Osteoblast (primary cell): ENCODE measurements around the gene SH3RF1. TPM values are rescaled to one million over a fixed set of nuclear protein-coding genes. Genes with fewer than 3 reads are reported as not detected.

Experiments used
- DNase-seq: peaks from one replicate; pipeline ENCODE4 v3.0.0; 2011; ENCODE audit warnings: low spot score, mixed read lengths; ENCODE audit not compliant: insufficient read length; ENCODE audit errors: missing footprints
- H2AFZ ChIP-seq: 2 replicates; pipeline ENCODE4 v1.6.0; 2011; ENCODE audit warnings: mild to moderate bottlenecking, low read length
- H3K27ac ChIP-seq: 2 replicates; pipeline ENCODE4 v1.5.1; 2011; ENCODE audit warnings: mild to moderate bottlenecking, low read depth, low read length, moderate library complexity
- H3K27me3 ChIP-seq: 2 replicates; pipeline ENCODE4 v1.6.0; 2012; ENCODE audit warnings: mild to moderate bottlenecking, control low read depth, inconsistent platforms, low read length, moderate library complexity; ENCODE audit not compliant: insufficient read depth
- H3K36me3 ChIP-seq: 2 replicates; pipeline ENCODE4 v1.5.1; 2011; ENCODE audit warnings: mild to moderate bottlenecking, low read length, control low read depth, moderate library complexity; ENCODE audit not compliant: insufficient read depth
- H3K4me1 ChIP-seq: 2 replicates; pipeline ENCODE4 v1.5.1; 2011; ENCODE audit warnings: mild to moderate bottlenecking, low read length, control low read depth, moderate library complexity; ENCODE audit not compliant: insufficient read depth
- H3K4me2 ChIP-seq: 2 replicates; pipeline ENCODE4 v1.6.0; 2011; ENCODE audit warnings: mild to moderate bottlenecking, low read length; ENCODE audit not compliant: insufficient read depth
- H3K4me3 ChIP-seq: fragments of 200-600 bp; sonication (generic); 3 replicates; pipeline ENCODE4 v1.5.1; 2012; ENCODE audit warnings: mild to moderate bottlenecking, low read length, inconsistent platforms; ENCODE audit not compliant: insufficient read depth
- H3K79me2 ChIP-seq: 2 replicates; pipeline ENCODE4 v1.6.0; 2012; ENCODE audit warnings: mild to moderate bottlenecking, low read length, control low read depth, inconsistent platforms; ENCODE audit not compliant: insufficient read depth
- H3K9me3 ChIP-seq: 2 replicates; pipeline ENCODE4 v1.5.1; 2011; ENCODE audit warnings: low read depth, low read length, control low read depth
- H4K20me1 ChIP-seq: 2 replicates; pipeline ENCODE4 v1.6.0; 2012; ENCODE audit warnings: mild to moderate bottlenecking, low read length, control low read depth; ENCODE audit not compliant: insufficient read depth
- CTCF ChIP-seq: IDR thresholded peaks from 2 replicates; pipeline ENCODE4 v1.5.1; 2011; ENCODE audit warnings: mild to moderate bottlenecking, low read depth, low read length, moderate library complexity; ENCODE audit errors: extremely low read depth
- total RNA-seq: library from RNA; depleted of rRNA; stranded (reverse); fragments of >200 nt; gene quantifications from 2 replicates; pipeline ENCODE4 v1.2.3, GENCODE V29; 2012

SH3RF1 gene
- total RNA-seq, 1 donor, result 37.6 TPM

DNA sequence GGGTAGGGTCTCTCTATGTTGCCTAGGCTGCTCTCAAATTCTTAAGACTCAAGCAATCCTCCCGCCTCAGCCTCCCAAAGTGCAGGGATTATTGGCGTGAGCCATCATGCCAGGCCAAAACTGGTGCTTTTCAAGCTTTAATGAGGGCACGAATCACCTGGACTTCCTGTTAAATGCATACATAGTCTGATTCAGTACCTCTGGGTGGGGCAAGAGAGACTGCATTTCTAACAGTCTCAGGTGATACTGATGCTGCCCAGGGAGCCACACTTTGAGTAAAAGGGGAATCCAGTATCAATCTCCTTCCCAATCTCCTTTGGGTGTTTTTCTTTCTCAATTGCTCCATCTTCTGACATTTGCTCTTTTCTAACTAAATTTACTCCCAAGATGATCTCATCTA lies 96.5 kb downstream of the SH3RF1 start:
- Histone ChIP-seq H4K20me1 (peaks cover 34% of the 10 kb centered on the region), H3K4me2 (no peak overlapping the region), H3K4me1 (peaks cover 27% of the 10 kb centered on the region), H3K36me3 (no peaks in the 10 kb centered on the region), H2AFZ (no peak overlapping the region), H3K9me3 (no peaks in the 10 kb centered on the region), H3K79me2 (peaks cover 98% of the 10 kb centered on the region), H3K4me3 (no peak overlapping the region), H3K27ac (no peak overlapping the region), H3K27me3 (no peaks in the 10 kb centered on the region)
- no peak for DNase-seq
- no peak for TF ChIP-seq CTCF

DNA sequence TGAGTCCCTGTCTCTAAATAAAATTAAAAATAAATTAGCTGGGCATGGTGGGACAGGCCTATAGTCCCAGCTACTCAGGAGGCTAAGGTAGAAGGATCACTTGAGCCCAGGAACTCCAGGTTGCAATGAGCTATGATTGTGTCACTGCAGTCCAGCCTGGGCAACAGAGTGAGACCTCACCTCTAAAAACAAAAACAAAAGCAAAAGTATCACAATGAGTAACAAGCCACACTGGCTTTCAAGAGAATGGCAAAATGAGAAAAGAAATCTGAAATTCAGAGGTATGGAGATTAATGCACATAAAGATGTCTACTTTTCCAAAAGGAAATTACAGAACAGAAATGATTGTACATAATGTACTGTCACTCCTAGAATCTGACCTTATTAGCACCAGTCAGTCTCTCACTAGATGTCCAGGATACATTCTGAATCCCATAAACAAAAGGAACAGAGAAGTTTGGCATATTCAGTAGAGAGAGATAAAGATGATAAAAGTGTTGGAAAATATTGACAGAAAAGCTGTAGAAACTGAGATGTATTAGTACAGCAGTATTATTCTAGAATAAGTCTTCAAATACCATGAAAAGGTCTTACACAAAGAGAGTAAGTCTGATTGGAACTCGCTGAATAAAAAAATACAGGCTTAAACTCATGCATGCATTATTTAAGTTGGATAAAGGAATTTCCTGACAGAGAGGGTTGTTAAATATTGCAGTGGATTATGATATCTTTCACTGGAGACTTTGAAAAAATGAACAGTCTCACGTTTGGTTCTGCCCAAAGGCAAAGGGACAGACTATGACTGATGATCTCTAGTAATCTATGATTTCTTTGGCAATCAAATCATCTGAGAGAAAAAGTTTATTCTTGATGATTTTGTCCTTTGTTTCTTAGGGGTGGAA lies 102.5 kb downstream of the SH3RF1 start:
- TF ChIP-seq CTCF, result no peak
- Histone ChIP-seq H3K36me3 (peaks cover 10% of the 10 kb centered on the region), H2AFZ (no peak overlapping the region), H3K9me3 (no peaks in the 10 kb centered on the region), H3K27me3 (no peaks in the 10 kb centered on the region), H3K27ac (peak overlapping the region; percentile 5), H3K4me3 (no peak overlapping the region), H3K4me2 (no peak overlapping the region), H3K4me1 (peaks cover 60% of the 10 kb centered on the region), H4K20me1 (peaks cover 10% of the 10 kb centered on the region), H3K79me2 (peaks cover 98% of the 10 kb centered on the region)
- no peak for DNase-seq

DNA sequence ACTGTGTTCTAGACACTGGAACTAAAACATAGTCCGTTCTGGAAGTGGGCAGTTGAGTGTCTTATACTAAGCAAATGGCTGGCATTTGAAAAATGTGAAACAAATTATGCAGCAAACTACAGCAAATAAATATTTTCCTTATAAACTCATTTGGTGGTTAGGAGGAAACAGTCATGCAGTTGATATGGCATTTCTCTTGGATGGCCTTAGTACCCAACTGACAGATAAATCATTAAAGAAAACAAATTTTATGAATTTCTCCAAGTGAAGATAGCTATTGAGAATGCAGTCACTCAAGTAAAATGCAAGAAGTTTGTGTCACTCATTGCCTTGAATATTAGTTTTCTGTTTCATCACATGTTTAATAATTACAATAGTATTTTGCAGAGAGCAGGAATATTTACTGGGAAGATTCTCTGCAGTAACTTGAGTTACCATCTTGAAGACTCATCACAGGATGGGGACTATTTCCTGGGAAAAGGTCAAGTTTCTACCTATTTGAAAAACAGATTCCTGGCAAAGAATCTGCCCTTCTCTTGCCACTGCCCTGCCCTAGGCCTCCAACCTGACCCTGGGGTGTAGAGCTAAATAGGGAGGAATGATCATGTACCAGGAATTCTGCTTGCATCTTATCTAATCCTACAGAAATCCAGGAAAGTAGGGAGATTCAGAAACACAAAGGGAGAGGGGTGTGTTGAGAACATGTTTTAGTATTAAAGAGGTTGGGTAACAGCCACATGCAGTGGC lies 105.9 kb downstream of the SH3RF1 start:
- Histone ChIP-seq H3K36me3 (peaks cover 10% of the 10 kb centered on the region), H3K27me3 (no peaks in the 10 kb centered on the region), H2AFZ (no peak overlapping the region), H3K4me3 (no peak overlapping the region), H3K9me3 (no peaks in the 10 kb centered on the region), H3K4me1 (peaks cover 77% of the 10 kb centered on the region), H3K27ac (peak overlapping the region; percentile 75), H3K4me2 (peak overlapping the region; percentile 48), H4K20me1 (peaks cover 4% of the 10 kb centered on the region), H3K79me2 (peaks cover 95% of the 10 kb centered on the region)
- no peak for DNase-seq
- no peak for TF ChIP-seq CTCF
